ENCODE data around the gene DCDC2.

- TF ChIP-seq CTCF (IDR thresholded peaks at IDR 0.05), result no peak
- no peak for TF ChIP-seq POLR2AphosphoS5 (IDR thresholded peaks at IDR 0.05)
- TF ChIP-seq POLR2A (IDR thresholded peaks at IDR 0.05), result no peak
Observed at GRCh38 chr6:24240380-24240928, 117.4 kb downstream of the DCDC2 start.
